Inflammatory macrophage (primary cell): ENCODE results near the gene ARL3.
A peak's percentile ranks its signal among the peaks of the same experiment; 100 is the strongest.

Experiments
- DNase-seq, 2 donors: peaks; one replicate each; pipeline ENCODE4 v3.0.0-alpha.2; 2020 to 2022

Gene ARL3

DNA sequence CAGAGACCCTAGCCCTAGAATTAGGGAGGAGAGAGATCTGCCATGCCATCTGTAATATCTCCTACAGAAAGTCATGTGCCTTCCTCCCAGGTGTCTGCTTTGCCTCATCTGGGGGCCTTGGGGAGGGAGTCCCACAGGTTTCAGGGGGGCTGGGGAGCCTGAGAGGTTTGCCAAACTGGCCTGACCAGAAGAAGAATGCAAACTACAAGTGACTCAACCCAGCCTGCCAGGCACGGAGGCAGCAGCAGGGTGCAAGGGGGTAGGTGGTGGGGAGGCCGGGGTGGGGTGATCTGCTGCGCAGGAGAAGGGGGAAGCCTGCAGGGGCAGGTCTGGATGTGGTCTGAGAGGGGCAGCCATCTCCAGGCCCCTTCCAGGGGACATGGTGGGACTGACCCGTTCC lies 79.5 kb downstream of the ARL3 start:
- DNase-seq: peak in 1 of 2 donors; percentile 22

DNA sequence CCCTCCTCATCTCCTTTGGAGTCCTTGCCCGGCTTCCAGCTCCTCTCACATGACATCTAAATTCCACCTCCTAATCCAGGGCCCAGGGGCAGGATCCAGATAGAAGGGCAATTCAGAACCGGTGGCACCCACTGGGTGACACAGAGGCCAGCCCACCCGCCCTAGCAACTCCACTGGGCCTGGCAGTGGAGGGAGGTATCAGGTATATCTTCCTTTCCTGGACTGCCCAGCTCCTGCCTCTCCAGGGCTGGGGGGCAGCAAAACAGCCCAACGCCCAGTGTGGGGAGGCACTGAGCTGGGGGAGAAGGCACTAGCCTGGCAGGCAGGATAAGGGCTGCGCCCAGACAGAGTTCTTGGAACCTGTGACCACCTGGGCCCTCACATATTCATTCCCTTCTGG lies 80.3 kb downstream of the ARL3 start:
- DNase-seq: no peak

GRCh38 chr10:102633287-102633686 lies 80.9 kb downstream of the ARL3 start:
- DNase-seq: peak; percentile 96

GRCh38 chr10:102632394-102633111 lies 81.6 kb downstream of the ARL3 start:
- peak; percentile 46 to 68 for DNase-seq

DNA sequence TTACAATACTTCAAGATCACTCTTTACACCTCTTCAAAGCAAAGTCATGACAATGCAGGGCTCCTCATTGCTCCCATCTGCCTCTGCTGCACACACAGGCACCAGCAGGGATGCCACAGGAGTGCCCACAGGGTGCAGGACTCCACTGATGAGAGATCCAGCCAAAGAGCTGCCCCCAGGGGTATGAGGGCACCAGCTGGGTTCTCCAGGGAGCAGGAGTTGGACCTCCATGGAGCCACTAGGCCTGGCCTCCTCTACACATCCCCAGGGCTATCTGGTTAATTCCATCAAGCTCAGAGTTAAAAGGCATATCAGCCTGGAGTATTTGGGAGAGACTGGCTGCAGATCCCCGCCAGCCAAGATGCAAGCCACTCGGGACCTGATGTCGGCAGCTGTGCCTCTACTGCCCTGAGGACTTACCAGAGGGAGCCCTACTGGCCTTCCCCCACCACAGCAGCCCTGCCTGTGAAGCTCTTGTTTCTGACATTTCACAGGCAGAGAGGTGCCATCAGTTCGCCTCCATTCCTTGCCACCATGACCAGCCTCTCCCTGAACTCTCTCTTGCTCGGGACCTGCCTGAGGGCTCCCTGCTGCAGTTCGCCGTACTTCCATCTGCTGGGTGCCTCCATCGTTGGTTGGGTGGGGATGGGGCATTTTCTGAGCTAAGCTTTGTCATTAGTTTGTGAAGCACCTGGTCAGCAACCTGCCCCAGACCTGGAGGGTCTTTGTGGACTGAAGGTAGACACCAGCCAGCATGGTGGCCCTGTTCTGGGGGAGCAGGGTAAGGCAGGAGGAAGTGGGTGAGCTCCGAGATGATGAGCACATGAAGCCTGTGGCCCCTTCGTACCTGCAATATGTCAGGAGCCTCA lies 82.4 kb downstream of the ARL3 start:
- DNase-seq: no peak

- DNase-seq: no peak
Measured at GRCh38 chr10:102630663-102631062, 83.5 kb downstream of the ARL3 start.

GRCh38 chr10:102629661-102630614 lies 84.3 kb downstream of the ARL3 start:
- no peak for DNase-seq

GRCh38 chr10:102628451-102628911 lies 85.7 kb downstream of the ARL3 start:
- DNase-seq: no peak

DNA sequence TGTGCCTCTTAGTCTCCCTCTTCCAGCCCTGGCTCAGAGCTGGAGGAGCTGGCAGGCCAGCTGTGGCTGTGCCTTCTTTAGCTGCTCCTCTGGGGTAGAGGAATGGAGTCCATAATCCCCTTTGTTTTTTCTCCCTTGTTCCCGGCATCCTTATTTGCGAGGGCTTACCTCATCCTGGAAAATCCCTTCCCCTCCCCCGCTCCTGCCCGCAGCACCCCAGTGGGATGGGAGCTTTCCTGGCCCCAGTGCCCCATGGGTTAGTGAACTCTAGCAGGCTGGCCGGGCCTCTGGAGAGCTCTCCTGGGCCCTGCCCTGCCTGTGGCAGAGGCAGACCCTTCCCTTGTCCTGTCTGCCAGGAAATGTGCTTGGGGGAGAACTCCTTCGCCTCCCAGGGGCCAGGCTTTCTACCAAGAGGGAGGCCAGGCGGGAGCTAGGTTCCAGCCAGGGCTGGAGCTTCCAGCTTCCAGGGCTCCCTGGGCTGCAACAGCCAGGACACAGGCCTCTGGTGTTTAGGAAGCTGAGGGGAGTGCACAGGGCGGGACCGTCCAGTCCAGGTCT lies 86.4 kb downstream of the ARL3 start:
- no peak for DNase-seq

- DNase-seq: no peak
Measured at GRCh38 chr10:102627291-102627735, 86.9 kb downstream of the ARL3 start.

DNA sequence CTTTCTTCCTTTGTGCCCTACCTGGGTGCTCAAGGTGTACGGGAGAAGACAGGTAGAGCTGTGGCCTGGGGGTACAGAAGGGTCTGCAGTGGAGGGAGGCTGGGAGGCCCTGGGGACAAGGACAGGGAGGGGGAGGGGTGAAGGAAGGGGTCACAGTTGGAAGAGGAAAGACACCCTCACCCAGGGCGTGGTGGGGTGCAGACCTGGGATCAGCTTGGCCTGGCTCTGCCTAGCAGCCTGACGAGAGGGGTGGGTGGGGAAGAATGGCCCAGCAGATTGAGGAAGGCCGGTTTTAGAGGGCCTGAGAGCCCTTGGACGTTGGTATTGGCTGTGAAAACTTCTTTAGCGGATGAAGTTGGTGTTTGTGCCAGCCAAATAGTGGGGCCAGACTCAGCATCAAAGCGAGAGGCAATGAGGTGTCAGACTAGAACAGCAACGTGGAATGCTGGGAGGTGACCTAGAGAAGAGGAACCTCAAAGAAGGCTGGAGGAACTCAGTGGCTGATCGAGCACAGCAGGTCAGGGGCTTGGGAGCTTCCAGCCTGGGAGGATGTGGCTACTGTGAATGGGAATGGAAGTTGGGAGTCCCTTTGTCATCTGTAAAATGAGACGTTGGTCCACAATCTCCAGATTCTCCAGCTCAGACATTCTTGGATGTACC lies 88.0 kb downstream of the ARL3 start:
- DNase-seq: peak; percentile 14 to 34

DNA sequence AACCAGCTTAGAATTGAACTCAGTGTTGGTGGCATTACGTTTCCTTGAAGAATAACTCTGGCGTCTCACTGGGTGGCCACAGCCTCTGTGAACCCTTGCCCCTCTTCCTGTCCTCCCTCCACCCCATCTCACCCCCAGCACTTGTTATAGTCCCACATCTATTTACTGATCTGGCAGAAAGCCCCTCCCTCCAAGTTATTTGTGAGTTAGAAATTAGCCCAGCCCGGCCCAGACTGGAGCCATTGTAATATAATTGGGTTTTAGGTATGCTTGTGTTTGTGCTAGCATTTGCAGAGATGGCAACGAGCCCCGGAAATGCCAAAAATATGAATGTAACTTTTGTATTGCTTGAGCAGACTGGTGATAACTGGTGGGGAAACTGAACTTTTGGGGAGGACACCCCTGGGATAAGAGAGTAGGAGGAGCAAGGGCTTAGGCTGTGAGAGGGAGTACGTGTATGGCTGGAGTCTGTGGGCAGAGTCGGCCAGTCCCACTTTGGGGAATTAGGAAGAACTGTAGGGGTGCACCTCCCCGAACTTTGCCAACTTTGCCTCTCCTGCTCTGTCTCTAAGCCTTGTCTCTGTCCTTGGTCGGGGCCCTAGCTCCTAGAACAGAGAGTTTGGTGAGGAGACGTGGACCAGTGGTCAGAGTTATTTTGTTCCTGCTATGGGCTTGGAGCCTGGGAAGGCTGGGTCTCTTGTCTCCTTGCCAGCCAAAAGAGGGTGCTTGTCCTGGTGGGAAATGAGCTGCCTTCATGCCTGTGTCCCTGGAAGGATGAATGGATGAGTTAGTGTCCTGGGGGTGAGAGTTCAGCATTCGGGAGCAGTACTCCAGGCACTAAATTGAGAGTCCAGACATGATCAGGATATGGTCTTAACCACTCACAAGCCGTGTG lies 89.2 kb downstream of the ARL3 start:
- no peak for DNase-seq

GRCh38 chr10:102624094-102624493 lies 90.1 kb downstream of the ARL3 start:
- DNase-seq: no peak
